SK-N-SH (cell line): Measurements from ENCODE around the gene MFSD11.

Source experiments
- CTCF ChIP-seq: fragments of 200-600 bp; sonication (generic); IDR thresholded peaks from 2 replicates; pipeline ENCODE4 v1.6.1; 2017; ENCODE audit warnings: antibody characterized with exemption, mild to moderate bottlenecking, moderate library complexity
- MEF2A ChIP-seq: IDR thresholded peaks from 2 replicates; pipeline ENCODE4 v1.4.0; 2012; ENCODE audit warnings: low read depth, borderline replicate concordance
- MXI1 ChIP-seq: IDR thresholded peaks from 2 replicates; pipeline ENCODE4 v1.6.1; 2012; ENCODE audit warnings: mild to moderate bottlenecking, low read depth, low read length, improper control_type of control experiment
- POLR2AphosphoS5 ChIP-seq: IDR thresholded peaks from 2 replicates; pipeline ENCODE4 v1.6.1; 2012; ENCODE audit warnings: low read depth, low read length
- TAF1 ChIP-seq: IDR thresholded peaks from 2 replicates; pipeline ENCODE4 v1.6.1; 2012; ENCODE audit warnings: low read depth, mild to moderate bottlenecking, low read length, moderate library complexity, borderline replicate concordance

- no peak for TF ChIP-seq CTCF
- no peak for TF ChIP-seq MXI1
- no peak for TF ChIP-seq POLR2AphosphoS5
- no peak for TF ChIP-seq MEF2A
- no peak for TF ChIP-seq TAF1
These were observed 89.8 kb downstream of the MFSD11 start for GRCh38 chr17:76827736-76828135.
